Cardiac fibroblast (primary cell): ENCODE results near the gene MFSD12.

Source experiments
- DNase-seq, 2 donors: peaks; one replicate each; pipeline versions ENCODE4 v3.0.0 to v3.0.0-alpha.2; 2010; ENCODE audit warnings: low read depth in 2 of 2
- H3K4me3 ChIP-seq, 2 donors: replicated peaks in 1 of 2; 1 replicate in 1 of 2; 2 replicates in 1 of 2; pipeline ENCODE4 v1.5.1; 2011; ENCODE audit warnings: low read depth in 2 of 2, low read length in 2 of 2, mild to moderate bottlenecking in 2 of 2, moderate library complexity in 1 of 2
- CTCF ChIP-seq: IDR thresholded peaks from one replicate; pipeline ENCODE4 v1.5.1; 2011; ENCODE audit warnings: low read depth, mild to moderate bottlenecking, low read length, inconsistent platforms

MFSD12 gene

GRCh38 chr19:3521104-3521445 lies 36.3 kb downstream of the MFSD12 start:
- no peak overlapping the region for H3K4me3 ChIP-seq
- no peak for DNase-seq
- TF ChIP-seq CTCF, result no peak

DNA sequence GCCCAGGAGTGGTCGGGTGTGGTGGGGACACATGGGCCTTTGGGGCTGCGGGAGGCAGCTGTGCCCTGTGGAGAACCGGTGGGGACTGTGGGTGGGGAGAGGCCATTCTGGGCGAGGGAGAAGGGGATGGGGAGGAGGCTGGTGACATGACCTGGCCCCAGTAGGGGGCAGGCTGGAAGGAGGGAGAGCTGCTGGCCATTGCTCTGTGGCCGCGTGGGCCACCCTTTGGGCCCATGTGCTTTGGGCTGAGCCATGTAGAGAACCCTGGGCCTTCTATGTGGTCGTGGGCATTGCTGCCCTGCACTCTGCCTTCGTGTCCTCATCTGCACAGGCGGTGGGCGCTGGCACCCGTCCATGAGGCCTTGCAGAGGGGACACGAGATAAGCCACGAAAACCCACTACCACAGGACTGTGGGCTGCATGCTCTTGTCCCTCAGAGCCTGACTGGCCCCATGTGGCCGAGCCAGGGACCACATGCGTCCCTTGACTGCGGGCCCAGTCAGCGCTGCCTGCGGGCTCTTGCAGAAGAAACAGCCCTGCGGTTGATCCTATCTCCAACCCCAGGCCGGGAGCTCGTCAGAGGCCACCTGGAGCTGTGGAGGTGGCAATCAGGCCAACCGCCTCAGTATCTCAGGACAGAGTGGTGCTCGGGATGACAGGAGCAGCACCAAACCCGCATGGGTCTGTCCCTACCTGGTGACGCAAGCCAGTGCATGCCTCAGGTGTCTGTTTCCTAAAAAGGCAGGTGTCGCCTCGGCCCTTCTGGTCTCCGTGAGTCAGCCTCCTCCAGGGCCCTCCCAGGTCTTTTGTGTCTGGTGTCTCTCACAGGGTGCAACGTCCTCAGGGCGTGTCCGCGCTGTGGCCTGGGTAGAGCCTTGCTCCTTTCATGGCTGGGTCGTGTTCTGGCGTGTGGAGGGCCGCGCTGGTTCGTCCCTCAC lies 37.0 kb downstream of the MFSD12 start:
- H3K4me3 ChIP-seq, result no peak overlapping the region
- DNase-seq, result no peak
- no peak for TF ChIP-seq CTCF

- no peak overlapping the region for H3K4me3 ChIP-seq
- TF ChIP-seq CTCF, result no peak
- no peak for DNase-seq
These were observed 38.3 kb downstream of the MFSD12 start for GRCh38 chr19:3519126-3519525.

DNA sequence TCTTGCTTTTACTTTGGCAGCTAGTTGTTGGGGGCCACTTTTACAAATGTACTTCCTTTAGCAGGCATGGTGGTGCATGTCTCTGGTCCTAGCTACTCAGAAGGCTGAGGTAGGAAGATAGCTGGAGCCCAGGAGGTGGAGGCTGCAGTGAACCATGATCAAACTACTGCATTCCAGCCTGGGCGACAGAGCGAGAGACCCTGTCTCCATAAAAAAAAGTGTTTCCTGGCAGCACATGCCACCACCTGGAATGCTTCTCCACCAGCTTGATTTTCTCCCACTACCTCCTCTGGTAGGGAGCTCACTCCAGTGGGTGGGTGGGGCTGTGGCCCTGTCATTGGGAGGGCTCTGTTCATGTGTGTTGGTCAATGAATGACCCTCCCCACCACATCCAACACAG lies 38.7 kb downstream of the MFSD12 start:
- DNase-seq, result no peak
- no peak for TF ChIP-seq CTCF
- H3K4me3 ChIP-seq, result no peak overlapping the region

DNA sequence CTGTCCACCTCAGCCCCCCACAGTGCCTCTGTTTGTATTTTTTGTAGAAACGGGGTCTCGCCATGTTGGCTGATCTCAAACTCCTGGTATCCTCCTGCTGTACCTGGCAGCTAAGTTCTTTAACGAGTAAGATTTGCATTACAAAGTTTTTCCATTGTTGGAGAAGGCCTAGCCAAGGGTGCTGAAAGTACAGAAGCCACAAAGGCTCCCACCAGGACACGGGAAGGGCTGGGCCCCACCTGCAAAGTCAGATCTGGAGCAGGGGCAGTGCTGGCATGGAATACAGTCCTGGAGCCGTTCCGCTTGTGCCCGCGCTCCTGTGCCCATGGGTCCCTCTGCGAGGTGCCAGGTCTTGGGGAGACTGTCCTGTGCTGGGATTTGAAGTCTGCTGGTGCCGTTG lies 39.1 kb downstream of the MFSD12 start:
- no peak overlapping the region for H3K4me3 ChIP-seq
- no peak for DNase-seq
- no peak for TF ChIP-seq CTCF

DNA sequence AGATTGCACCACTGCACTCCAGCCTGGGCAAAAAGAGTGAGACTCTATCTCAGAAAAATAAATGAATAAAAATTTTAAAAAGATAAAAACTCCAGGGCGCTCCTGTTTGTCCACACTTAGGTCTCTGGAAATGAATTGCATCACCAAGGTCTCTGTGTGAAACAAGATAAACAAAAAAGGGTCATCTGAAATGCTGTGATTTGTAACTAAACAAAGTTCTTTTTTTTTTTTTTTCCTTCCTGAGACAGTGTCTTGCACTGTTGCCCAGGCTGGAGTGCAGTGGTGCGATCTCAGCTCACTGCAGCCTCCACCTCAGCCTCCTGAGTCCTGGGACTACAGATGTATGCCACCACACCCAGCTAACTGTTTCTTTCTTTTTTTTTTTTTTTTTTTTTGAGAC lies 39.7 kb downstream of the MFSD12 start:
- TF ChIP-seq CTCF, result no peak
- no peak overlapping the region for H3K4me3 ChIP-seq

More for the DNA sequence above, 39.7 kb downstream of the MFSD12 start:
- DNase-seq, result no peak
